Nephron progenitor cell (in vitro differentiated cells): ENCODE data around the gene ARHGEF25.
"Not testable (repeated sequence)": the region's sequence is repeated elsewhere in the genome, so short reads cannot be mapped to it uniquely, and the experiment has no call there.

Experiments used
- DNase-seq: peaks from one replicate; pipeline ENCODE4 v3.0.0; 2021
- H3K27ac Mint-ChIP-seq: 2 replicates; pipeline ENCODE4 v1.8.0; 2021; ENCODE audit warnings: mild to moderate bottlenecking, moderate library complexity, mixed read lengths
- H3K27me3 Mint-ChIP-seq: 2 replicates; pipeline ENCODE4 v1.8.0; 2021; ENCODE audit warnings: mild to moderate bottlenecking, low read depth, mixed read lengths; ENCODE audit not compliant: poor library complexity
- H3K36me3 Mint-ChIP-seq: 2 replicates; pipeline ENCODE4 v1.8.0; 2021; ENCODE audit warnings: low read depth, mixed read lengths
- H3K4me1 Mint-ChIP-seq: 2 replicates; pipeline ENCODE4 v1.8.0; 2021; ENCODE audit warnings: mixed read lengths
- H3K4me3 Mint-ChIP-seq: 2 replicates; pipeline ENCODE4 v1.8.0; 2021; ENCODE audit warnings: mild to moderate bottlenecking, moderate library complexity, mixed read lengths
- H3K9me3 Mint-ChIP-seq: 2 replicates; pipeline ENCODE4 v1.8.0; 2021; ENCODE audit warnings: mild to moderate bottlenecking, moderate library complexity, mixed read lengths
- CTCF ChIP-seq: fragments of 200-600 bp; sonication (generic); IDR thresholded peaks from 2 replicates; pipeline ENCODE4 v1.5.0; 2021; ENCODE audit warnings: antibody characterized with exemption

The ARHGEF25 gene

GRCh38 chr12:57586832-57587429 is 24.3 kb upstream of the ARHGEF25 start:
- H3K36me3 Mint-ChIP-seq, result no peaks in the 10 kb centered on the region
- DNase-seq, result no peak
- H3K27me3 Mint-ChIP-seq, result peaks cover 13% of the 10 kb centered on the region
- peaks cover 14% of the 10 kb centered on the region for H3K4me1 Mint-ChIP-seq
- no peak for TF ChIP-seq CTCF
- H3K4me3 Mint-ChIP-seq, result no peak overlapping the region
- no peak overlapping the region for H3K27ac Mint-ChIP-seq
- no peaks in the 10 kb centered on the region for H3K9me3 Mint-ChIP-seq

DNA sequence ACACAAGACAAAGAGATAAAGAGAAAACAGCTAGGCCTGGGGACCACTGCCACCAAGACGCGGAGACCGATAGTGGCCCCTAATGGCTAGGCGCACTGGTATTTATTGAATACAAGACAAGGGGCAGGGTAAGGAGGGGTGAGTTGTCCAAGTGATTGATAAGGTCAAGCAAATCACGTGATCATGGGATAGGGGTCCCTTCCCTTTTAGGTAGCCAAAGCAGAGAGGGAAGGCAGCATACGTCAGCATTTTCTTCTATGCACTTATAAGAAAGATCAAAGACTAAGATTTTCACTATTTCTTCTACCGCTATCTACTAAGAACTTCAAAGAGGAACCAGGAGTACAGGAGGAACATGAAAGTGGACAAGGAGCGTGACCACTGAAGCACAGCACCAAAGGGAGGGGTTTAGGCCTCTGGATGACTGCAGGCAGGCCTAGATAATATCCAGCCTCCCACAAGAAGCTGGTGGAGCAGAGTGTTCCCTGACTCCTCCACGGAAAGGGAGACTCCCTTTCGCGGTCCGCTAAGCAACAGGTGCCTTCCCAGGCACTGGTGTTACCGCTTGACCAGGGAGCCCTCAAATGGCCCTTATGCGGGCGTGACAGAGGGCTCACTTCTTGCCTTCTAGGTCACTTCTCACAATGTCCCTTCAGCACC is 22.2 kb upstream of the ARHGEF25 start:
- H3K36me3 Mint-ChIP-seq, H3K4me3 Mint-ChIP-seq, DNase-seq, H3K9me3 Mint-ChIP-seq, H3K27ac Mint-ChIP-seq: not testable (repeated sequence)
- peaks cover 20% of the 10 kb centered on the region for H3K4me1 Mint-ChIP-seq
- H3K27me3 Mint-ChIP-seq, result peaks cover 16% of the 10 kb centered on the region

DNA sequence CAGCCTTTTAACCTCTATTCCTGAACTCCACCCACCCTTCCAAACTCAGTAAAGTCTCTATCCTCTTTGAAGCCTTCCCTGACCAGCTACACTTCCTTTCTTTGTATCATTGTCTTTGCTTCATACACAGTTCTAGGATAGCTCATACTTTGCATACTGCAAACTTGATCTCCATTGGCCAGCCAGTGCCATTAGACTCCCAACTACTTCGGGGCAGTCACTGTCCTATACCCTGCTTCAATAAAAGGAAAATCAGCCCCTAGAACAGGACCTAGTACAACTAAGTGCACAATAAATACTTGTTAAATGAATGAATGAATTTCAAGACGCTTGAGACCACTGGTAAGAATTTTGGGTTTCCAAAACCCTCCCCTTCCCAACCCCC is 20.8 kb upstream of the ARHGEF25 start:
- H3K27me3 Mint-ChIP-seq, result peaks cover 16% of the 10 kb centered on the region
- no peak for TF ChIP-seq CTCF
- no peaks in the 10 kb centered on the region for H3K36me3 Mint-ChIP-seq
- H3K27ac Mint-ChIP-seq, result no peak overlapping the region
- H3K9me3 Mint-ChIP-seq, result no peaks in the 10 kb centered on the region
- peak overlapping the region; percentile 96 for H3K4me3 Mint-ChIP-seq
- no peak for DNase-seq
- H3K4me1 Mint-ChIP-seq, result peaks cover 20% of the 10 kb centered on the region

DNA sequence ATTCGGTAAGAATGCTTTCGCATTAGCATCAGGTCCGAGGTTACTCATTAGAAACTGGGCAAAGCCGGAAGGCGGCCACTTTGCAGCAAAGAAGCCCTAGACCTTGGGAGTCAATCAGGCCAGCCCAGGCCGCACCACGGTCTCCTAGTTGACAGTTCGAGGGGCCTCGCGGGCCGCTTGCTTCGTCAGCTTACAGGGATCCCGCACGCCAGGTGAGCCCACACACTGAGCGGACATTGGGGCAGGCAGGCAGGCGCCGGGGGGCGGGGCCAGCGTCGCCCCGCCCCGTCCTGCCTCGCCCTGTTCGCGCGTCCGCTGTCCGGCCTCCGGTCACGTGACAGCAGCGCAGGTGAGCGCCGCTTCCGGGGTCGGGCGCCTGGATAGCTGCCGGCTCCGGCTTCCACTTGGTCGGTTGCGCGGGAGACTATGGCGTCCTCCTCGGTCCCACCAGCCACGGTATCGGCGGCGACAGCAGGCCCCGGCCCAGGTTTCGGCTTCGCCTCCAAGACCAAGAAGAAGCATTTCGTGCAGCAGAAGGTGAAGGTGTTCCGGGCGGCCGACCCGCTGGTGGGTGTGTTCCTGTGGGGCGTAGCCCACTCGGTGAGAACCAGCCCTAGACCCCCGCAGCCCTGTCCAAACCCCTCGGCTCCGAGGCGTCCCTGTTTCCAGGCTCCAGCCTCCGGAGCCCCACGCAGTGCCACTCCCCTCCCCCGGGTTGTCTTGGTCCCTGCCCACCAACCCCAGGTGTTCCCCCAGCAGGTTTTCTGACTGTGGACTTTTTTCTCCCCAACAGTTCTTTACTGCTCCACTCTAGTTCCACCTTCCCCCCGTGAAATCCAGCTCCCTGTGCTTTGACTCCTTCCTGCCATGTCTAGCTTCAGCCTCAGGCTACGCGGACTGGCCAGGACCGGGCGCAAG is 20.1 kb upstream of the ARHGEF25 start, which contains the start of gene PIP4K2C:
TSS of gene PIP4K2C (plus strand) at position 329 of the 918 bp plus-strand sequence. CDS start at position 427, 98 bp downstream.
- Mint-ChIP-seq H3K27ac (no peak within 1 kb of the TSS), H3K36me3 (peaks cover 5% of the 10 kb centered on the region), H3K9me3 (no peaks in the 10 kb centered on the region), H3K4me1 (peaks cover 20% of the 10 kb centered on the region), H3K4me3 (peak within 1 kb of the TSS; percentile 96), H3K27me3 (peaks cover 16% of the 10 kb centered on the region)
- peak; percentile 75 for DNase-seq
- TF ChIP-seq CTCF, result no peak

GRCh38 chr12:57591782-57592325 is 19.4 kb upstream of the ARHGEF25 start:
- Mint-ChIP-seq H3K4me1 (peaks cover 20% of the 10 kb centered on the region), H3K27ac (no peak overlapping the region), H3K4me3 (peak overlapping the region; percentile 96), H3K36me3 (peaks cover 5% of the 10 kb centered on the region), H3K27me3 (peaks cover 16% of the 10 kb centered on the region), H3K9me3 (no peaks in the 10 kb centered on the region)
- no peak for TF ChIP-seq CTCF
- DNase-seq, result no peak

GRCh38 chr12:57592551-57593165 is 18.6 kb upstream of the ARHGEF25 start:
- peaks cover 20% of the 10 kb centered on the region for H3K4me1 Mint-ChIP-seq

More at GRCh38 chr12:57592551-57593165, 18.6 kb upstream of the ARHGEF25 start:
- Mint-ChIP-seq H3K27me3 (peaks cover 16% of the 10 kb centered on the region), H3K36me3 (peaks cover 9% of the 10 kb centered on the region), H3K9me3 (no peaks in the 10 kb centered on the region), H3K4me3 (peak overlapping the region; percentile 96), H3K27ac (no peak overlapping the region)
- DNase-seq, result no peak
- TF ChIP-seq CTCF, result no peak
